Limb (tissue), 2 donors: ENCODE data around the gene RCN1.
"Not testable (repeated sequence)": the region's sequence is repeated elsewhere in the genome, so short reads cannot be mapped to it uniquely, and the experiment has no call there.

Source experiments
- DNase-seq, 2 donors: peaks; one replicate each; pipeline ENCODE4 v3.0.0-alpha.2; 2016; ENCODE audit errors: extremely low spot score in 2 of 2

The RCN1 gene

DNA sequence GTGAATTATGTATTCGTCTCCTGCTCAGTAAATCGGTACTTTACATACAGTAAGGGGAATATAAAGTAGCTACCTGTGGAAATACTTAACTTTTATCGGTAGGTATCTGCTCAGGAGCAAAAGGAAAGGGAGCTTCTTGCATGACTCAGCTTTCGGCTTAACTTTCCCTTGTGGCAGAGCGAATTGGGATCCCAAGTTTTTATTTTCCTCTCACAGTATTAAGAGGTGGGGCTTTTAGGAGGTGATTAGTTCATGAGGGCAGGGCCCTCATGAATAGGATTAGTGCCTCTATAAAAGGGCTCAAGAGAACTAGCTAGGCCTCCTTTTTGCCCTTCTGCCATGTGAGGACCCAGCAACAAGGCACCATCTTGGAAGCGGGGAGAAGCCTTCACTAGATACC lies 18.7 kb downstream of the RCN1 start:
- DNase-seq = no peak

DNA sequence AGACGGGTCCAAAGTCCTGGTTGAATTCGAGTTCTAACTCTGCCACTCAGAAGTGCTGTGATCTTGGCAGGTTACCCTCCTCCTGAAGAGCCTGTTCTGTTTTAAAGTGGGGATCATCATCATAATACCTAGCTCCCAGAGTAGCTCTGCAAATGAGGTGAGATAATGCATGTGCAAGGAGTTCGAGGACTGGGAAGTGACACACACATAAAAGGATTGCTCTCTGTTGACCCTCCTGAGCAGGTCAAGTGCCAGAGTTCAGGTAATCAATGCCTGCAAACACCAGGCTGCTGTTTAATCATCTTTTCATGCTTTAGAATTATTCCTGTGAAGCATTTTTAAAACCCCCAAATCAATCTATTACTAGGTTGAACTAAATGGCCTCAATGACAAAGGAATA lies 19.9 kb downstream of the RCN1 start:
- no peak for DNase-seq

DNA sequence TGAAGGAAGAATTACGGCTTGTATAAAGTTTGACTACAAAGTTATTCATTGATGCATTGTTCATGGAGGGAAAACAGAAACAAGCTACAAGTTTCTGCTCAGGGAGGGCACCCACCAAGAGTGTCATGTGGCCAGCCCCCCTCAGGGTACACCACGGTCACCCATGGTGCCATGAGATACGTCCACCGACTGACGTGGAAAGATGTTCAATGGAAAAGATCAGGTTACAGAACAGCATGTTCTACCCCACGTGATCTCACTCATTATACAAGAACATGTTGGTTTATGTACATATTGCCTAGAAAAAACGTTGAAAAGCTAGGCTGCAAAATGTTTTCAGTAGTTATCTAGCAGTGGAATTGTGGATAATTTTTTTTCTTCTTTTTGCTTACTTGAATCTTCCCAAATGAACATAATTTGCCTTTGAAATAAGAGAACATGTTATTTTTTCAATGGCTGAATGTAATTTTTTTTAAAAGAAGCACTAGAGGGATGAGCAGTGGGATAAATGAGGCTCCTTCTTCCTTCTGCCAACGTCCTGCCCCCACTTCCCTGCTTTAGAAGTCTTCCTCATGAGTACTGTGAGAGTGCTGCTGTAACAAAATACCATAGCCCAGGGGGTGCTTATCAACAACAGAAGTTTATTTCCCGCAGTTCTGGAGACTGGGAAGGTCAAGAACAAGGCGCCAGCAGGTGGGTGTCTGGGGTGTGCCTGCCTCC lies 22.5 kb downstream of the RCN1 start:
- no peak for DNase-seq

DNA sequence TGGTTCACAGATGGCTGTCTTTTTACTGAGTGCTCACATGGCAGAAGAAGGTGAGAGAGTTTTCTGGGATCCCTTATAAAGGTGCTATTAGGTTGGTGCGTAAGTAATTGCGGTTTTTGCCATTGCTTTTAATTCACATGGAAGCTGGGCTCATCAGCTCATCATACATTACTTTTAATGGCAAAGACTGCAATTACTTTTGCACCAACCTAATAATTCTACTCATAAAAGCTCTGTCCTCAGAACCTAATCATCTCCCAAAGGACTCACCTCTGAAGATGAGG lies 23.0 kb downstream of the RCN1 start:
- DNase-seq = no peak

DNA sequence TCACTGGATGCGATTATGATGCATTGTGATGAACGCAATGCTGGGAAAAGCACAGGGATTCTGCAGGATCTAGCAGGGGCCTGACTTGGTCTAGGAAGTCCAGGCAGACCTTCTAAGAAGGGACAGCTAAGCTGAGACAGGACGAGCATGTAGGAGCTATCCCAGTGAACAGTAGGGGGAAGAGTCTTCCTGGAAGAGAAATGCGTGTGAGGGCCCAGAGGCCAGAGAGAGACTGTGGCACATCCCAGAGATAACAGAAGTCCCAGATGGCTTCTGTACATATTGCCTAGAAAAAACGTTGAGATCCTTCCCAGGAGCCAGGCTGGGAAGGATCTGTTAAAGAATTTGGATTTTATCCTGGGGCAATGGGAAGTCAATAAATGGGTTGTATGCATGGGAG lies 24.6 kb downstream of the RCN1 start:
- DNase-seq = no peak

DNA sequence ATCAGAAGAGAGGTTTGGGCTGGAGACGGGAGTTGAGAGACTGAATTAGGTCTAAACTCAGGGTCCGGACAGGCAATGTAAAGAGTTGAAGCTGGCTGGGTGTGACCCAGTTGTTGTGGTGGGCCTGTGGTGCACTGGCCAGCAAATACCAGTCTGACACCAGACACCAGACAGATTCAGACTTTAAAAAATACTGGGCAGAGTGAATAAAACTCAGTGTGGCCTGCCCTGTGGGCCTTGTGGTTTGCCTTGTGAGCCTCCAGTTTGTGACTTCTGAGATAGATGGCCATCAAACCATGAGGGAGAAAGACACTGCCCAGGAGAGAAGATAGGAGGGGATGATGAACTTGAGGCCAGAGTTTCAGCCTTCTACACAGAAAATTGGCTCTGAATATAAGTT lies 25.8 kb downstream of the RCN1 start:
- no peak for DNase-seq

DNA sequence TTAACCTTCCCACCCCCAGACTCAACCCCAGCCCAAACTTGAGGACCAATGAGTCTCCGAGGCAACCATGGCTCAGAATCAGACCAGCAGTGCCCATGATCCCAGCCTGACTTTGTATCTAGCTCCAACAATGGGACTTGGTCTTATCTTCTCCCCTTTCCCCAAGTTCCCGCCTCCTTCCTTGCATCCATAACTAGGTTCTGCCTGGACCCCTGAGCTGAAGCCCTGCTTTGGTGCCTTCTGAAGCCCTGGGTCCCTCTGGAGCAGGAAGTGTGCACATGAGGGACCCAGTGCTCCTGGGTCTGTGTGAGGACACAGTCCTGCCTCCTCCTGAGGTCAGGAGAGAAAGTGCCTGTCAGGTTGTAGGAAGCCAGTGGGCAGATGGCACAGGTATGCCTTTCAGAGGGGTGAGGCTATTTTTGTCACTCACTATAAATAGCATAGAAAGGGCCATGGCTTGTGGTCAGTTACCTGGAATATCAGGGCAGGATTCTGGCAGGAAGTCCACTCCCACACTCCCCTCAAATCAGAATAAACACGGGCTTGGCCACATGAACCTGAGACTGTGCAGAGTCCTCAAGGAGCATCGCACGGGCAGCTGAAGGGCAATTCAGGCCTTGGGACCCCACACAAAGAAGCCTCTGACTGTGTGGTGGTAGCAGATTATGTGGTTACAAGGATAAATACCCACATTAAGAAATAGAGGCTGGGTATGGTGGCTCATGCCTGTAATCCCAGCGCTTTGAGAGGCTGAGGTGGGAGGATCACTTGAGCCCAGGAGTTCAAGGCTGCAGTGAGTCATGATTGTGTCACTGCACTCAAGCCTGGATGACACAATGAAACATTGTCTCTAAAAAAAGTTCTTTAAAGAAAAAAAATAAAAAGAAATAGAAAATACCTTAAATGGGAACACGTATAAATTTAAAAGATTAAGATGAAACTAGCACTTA lies 27.4 kb downstream of the RCN1 start:
- DNase-seq = no peak

DNA sequence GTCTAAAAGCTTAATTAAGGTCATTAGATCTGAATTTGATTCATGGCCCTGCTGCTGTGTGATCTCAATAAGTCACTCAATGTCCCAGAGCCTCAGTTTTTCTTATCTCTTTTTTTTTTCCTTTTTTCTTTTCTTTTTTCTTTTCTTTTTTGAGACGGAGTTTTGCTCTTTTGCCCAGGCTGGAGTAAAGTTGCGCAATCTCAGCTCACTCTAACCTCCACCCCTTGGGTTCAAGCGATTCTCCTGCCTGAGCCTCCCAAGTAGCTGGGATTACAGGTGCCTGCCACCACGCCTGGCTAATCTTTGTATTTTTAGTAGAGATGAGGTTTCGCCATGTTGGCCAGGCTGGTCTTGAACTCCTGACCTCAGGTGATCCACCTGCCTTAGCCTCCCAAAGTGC lies 28.3 kb downstream of the RCN1 start:
- DNase-seq = not testable (repeated sequence)

DNA sequence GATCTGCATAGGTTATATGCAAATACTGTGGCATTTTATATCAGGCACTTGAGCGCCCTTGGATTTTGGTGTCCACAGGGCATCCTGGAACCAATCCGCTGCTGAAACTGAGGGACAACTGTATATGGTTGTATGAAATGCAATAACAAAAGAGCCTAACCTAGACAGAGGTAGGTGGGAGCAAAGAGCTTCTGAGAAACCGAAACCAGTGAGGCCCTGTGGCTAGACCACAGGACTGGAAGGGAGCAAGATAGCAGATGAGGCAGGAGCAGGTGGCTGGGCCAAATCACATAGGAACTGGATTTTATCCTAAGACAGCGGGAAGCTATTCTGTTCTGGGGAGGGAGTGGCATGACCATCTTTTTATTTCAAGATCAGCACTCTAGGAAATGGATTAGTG lies 30.1 kb downstream of the RCN1 start:
- DNase-seq = no peak

DNA sequence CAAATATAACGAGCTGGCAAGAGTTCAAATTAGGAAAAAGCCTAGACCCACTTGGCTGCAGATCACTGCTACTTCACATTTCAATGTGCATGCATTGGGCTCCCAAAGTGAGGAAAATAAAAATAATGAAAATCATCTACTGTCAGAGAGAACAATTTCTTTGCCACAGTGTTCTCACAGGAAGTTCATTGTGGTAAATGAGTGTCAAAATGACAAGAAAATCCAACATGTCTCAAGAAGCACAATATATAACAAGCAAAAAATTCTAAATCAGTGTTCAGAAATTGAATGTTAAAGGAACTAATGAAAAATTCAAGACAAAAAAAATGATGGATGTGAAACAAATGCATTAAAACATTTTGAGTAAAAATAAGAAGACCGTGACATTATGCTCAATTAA lies 31.3 kb downstream of the RCN1 start:
- DNase-seq = no peak

DNA sequence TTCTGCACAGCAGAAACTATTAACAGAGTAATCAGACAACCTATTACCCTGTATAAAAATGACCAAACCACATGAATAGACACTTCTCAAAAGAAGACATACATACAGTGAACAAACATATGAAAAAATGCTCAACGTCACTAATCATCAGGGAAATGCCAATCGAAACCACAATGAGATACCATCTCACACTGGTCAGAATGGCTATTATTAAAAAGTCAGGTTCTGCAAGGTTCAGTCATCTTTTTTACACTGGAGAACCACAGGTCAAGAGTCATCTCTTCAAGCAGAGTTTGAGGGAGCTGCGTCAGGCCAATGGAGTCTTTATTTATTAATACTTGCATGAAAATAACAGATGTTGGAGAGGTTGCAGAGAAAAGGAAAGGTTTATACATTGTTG lies 40.4 kb downstream of the RCN1 start:
- no peak for DNase-seq

DNA sequence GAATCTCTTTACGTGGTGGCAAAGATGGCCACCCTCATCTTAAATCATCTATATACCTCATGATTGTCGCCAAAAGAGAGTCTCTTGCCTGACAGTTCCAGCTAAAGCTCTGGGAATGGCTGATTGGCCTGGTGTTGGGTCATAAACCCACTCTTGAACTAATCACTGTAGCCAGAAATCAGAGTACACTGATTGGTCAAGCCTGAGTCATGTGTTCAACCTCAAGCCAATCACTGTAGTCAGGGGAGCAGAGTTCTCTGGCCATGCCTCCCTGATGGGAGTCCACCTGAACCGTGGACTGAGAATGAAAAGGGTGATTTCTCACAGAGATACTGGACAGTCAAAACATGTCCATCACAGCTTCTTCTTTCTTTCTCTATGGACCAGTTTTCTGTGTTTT lies 45.8 kb downstream of the RCN1 start:
- DNase-seq = no peak

DNA sequence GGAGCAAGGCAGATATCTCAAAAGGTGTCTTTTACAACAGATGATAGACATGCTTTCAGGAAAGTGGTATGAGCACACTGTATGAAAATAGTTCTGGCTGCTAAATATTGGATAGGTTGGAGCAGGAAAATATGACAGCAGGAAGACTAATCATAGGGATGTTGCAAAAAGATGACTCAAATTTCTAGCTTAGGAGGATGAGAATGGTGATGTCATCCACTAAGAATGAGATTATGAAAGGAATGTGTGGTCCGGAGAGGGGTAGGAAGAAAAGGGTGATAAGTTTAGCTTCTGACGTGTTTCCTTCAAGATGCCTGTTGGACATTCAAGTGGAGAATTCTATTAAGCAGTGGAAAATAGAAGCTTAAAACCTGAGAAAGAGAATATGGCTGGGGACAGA lies 46.4 kb downstream of the RCN1 start:
- no peak for DNase-seq

DNA sequence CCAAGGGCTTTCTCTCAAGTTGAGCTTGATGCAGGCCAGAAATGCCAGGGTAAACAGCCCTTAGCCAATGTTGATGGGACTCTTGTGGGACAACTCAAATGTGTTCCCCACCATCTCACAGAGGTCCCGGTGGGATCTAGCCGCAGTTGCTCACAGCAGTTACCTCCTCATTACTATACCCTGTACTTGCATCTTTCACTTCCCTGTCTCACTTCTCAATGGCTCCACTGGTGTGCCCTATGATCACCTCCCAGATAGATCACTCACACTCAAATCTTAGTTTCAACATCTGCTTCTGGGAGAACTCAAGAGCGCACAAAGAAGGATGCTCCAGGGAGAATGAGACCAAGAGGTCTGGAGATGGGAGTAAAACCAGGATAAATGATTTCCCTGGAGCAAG lies 47.0 kb downstream of the RCN1 start:
- no peak for DNase-seq

DNA sequence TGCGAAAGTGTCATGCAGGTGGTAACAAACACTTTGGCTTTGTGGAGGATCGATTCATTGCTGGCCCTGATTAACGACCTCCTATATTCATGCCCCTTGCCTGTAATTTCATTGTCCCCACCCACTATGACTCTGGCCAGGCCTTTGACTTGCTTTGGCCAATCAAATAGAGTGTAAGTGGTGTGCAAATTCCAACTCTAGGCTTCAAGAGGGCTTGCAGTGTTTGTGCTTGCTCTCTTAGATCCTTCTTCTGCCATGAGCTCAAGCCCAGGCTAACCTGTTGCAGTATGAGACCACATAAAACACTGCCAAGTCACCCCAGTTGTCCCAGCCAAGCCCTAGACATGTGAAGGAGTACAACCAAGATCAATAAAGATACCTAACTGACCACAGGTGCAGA lies 48.0 kb downstream of the RCN1 start:
- DNase-seq = no peak

DNA sequence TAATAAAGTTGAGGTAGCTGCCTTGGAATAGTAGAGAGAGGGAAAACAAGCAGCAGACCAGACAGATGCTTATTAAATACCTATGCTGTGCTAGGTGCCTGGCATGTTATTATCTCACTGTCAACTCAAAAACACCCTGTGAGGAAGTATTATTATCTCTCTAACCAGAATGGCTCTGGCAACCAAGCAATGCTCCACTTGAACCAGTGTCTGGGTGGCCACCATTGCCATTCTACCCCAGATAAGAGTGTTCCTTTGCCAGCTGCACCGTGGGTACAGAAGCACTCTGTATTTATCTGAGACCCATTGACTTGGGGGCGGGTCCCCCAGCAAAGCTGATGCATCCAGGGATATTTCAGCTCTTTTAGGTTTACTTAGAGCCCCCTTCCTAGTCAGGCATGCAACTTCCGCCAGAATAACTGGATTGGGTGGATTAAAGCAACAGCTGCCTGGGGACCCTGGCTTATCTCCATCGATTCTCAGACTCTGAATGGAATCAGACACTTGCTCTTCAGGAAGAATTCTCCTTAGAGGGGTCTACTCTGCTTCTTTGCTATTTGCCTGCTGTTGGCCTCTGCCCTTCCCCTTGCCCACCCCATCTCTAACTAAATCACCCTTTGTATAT lies 49.1 kb downstream of the RCN1 start:
- DNase-seq = no peak

DNA sequence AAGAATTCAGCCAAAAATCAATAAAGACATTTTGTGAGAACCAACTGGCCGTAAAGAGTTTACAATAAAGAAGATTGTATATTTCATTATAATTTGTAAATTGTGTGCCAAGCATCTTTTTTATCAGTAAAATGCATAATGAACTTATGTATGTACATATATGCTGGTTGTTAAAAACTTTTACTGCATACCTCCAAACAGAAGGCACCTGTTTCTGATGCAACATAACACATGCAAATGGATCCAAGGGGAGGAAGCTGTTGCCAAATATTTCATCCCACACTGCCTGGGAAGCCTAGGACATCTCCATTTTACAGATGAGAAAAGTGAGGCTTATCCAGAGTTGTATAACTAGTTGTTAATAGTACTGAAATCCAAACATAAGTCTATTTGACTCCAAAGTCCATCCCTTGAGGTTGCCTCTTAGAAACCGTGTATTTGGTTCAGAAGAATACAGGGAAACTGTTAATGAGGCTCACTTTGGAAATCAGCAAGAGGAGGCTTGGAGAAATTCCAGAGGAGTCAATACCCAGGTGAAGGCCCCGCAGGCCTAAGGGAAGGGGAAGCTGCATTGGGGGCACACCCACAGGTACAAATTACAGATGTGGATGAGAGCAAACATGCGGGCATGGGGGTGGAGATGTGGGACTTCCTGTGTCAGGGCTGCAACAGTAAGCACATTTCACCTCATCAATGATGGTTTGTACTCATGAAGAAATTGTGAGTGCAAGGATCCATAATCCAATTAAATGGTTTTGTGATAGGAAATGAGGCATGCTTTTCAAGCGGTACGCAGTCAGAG lies 51.1 kb downstream of the RCN1 start:
- no peak for DNase-seq

DNA sequence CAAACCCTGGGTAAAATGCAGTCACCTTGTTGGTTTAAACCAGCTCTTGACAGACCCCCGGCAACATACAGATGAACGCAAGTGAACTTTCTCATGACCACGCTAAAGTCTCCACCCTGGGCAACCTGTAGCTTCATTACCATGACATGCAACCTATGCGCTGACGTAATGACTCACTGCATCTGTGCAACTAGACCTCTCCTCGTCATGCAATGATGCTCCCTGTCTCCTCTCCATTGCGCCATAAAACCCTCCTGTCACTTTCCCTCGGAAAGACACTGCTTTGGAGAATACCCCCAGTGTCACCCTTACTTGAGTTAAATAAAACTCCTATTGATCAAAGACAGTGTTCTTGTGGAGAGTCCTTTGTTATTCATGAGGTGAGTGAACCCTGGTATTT lies 52.5 kb downstream of the RCN1 start:
- DNase-seq = no peak

DNA sequence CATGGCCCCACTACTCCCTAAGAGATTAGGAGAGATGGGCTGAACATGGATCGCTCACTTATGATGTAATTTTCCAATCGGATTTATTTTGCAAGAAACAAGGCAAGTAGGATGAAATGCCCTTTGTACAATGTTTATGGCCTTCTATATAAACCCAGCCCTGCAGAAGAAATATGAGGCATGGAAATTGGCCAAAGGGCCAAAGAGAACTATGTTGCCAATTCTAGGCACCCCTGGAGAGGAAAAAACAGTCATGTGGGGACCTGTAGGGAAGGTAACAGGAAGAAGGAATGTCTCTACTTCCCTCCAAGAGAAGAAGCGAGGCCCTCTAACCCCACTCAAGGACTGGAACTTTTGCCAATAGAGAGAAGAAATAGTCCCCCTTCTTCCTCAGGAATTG lies 54.4 kb downstream of the RCN1 start:
- DNase-seq = no peak

DNA sequence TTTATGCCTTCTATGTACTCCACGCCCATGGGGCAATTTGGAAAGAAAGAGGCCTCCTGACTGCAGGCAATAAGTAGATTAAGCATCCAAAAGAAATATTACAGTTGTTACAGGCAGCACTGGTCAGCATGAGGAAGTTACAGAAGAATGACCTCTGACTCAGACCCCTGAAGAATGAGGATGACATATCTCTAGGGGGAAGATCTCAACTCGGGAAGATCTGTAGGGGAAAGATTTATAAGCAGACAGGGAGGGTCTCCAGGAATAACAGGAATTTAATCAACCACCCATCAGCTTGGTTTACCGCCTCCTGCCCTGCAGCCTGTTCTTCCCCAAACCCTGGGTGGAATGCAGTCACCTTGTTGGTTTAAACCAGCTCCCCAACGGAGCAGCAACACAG lies 58.0 kb downstream of the RCN1 start:
- no peak for DNase-seq

DNA sequence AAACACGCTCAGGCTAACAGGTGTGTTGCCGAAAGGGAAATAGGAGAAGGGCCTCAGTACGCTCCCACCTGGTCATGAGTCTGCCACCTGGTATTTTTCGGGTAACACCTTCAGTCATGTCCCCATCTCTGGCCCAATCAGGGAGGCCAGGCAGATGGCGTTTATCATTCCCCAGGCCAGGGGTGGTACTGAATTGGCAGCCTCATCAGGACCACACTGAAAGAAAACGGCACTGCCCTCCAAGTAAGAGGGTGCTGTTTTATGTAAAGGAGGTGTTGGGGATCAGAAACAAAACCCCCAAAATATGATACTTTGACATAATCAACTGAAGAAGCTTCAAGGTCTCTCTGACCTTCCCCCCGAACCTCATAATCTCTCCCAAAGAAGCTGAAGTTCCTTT lies 58.9 kb downstream of the RCN1 start:
- DNase-seq = no peak

DNA sequence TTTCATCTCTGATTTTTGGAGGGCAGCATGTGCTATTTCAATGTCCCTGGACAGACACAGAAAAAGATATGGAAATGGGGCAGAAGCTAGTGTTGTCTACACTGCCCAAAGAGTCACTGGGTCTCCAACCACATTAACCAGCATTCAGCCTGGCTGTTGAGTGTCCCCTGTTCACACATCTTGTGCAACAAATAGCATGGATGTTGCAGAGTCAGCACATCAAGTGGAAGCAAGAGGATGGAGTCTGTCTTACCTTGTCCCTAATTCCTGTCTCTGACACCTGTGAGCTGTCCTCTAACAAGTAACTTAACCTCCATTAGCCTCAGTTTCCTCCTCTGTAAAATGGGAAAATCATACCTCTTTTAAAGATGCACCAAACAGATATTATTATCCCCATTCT lies 60.2 kb downstream of the RCN1 start:
- no peak for DNase-seq
